ENCODE data around the gene CACNA1G.

CACNA1G gene

GRCh38 chr17:50548831-50549230 is 11.7 kb upstream of the CACNA1G start:
- DNase-seq (ENCODE audit: low spot score): no peak

DNA sequence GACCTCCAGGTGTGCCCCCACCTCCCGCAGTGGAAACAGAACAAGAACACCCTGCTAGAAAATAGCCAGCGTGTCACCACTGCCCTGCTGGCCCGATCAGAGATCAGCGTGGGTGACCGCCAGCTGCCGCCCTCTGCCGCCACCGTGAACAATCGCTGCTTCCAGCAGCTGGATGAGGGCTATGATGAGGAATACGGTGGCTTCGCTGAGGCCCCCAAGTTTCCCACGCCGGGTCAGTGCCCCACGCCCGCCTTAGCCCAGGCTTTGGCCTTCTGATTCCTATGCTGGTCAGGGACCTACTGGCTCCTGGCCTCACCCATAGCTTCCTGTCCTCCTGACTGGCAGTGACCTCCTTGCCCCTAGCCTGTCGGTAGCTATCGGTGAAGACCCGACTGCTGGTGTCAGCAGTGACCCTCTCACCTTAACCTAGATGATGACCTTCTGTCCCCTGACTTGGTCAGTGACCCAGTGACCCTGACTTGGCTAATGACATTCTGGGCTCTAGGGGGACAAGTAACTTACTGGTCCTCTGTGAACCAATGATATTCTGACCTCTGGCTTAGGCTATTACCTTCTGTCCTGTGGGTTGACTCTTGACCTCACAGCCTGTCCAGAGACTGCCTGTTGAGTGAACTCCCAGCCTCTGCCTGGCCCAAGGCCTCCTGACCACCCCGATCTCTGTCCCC is 11.1 kb upstream of the CACNA1G start:
- DNase-seq (ENCODE audit: low spot score): no peak

GRCh38 chr17:50549969-50550368 is 10.5 kb upstream of the CACNA1G start:
- no peak for DNase-seq (ENCODE audit: low spot score)

GRCh38 chr17:50550661-50551432 is 9.7 kb upstream of the CACNA1G start:
- peak; percentile 84 for DNase-seq (ENCODE audit: low spot score)

GRCh38 chr17:50551433-50551815 is 9.1 kb upstream of the CACNA1G start:
- DNase-seq (ENCODE audit: low spot score): no peak

DNA sequence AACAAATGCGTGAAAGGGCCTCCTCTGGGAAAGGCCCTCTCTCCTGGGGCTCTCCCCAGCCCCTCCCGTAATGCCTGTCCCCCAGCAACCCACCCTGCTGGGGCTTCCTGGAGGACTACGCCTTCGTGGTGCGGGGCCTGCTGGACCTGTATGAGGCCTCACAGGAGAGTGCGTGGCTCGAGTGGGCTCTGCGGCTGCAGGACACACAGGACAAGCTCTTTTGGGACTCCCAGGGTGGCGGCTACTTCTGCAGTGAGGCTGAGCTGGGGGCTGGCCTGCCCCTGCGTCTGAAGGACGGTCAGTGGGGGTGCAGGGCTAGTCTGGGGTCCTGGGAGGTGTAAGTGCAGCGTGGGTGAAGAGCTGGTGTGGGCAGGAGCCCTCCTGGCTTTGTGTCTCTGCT is 8.6 kb upstream of the CACNA1G start:
- no peak for DNase-seq (ENCODE audit: low spot score)

DNA sequence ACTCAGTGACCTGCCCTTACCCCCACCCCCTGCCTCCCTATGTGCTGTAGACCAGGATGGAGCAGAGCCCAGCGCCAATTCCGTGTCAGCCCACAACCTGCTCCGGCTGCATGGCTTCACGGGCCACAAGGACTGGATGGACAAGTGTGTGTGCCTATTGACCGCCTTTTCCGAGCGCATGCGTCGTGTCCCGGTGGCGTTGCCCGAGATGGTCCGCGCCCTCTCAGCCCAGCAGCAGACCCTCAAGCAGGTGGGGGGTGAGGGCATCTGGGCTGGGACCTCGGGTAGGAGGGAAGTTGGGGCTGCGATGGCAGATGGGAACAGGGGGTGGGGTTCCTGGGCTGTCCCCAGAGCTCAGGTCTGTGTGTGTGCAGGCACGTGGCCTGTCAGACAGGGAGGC is 6.3 kb upstream of the CACNA1G start:
- no peak for DNase-seq (ENCODE audit: low spot score)

GRCh38 chr17:50556803-50557202 is 3.7 kb upstream of the CACNA1G start:
- no peak for DNase-seq (ENCODE audit: low spot score)

DNA sequence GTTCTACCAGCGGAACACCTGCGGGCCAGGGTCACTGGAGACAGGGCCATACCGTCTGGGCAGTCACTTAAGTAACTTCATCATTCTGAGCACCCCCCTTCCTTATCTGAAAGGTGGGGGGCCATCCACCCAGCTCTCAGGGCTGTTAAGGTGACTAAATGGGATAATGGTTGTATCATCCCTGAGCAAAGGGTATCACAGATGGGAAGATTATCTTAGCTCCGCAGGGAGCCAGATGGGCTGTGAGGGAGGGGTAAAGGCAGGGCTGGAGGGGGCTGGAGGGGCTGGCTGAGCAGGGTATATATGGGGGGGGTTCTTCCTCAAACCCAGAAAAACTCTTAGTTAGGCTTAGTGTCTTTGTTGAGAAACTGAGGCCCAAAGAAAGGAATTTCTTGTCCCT is 2.9 kb upstream of the CACNA1G start:
- DNase-seq (ENCODE audit: low spot score): no peak

DNA sequence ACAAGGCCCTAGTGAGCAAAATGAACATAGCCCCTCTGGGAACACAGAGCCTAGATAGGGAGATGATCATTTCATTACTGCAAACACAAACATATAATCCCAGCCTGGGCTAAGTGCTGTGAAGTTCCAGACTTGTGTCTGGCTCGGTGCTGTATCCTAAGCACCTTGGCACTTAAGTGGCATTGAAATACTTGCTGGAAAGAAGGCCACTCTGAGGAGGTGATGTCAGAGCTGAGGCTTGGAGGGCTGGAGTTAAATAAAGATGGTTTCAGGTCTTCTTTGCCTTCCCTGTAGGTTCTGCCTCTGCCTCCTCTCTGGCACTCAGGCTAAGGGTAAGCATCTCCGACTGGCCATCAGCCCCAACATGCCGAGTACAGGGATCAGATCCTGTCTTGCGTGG is 2.4 kb upstream of the CACNA1G start:
- DNase-seq (ENCODE audit: low spot score): no peak

DNA sequence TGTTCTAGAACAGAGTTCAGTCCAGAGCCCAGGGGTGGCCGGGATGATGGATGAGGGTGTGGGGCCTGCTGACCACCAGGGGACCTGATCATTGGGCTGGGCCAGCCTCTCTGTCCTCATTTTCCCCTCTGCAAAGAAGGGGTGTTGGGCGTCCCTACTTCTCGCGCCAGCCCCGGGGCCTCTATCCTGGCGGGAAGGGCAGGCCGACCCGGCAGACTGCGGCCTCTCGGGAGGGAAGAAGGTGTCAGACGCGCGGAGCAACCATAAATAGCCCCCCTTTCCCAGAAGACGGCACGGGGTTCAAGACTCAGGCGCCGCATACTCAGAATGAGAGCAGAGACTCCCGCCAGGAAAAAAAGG is 2.0 kb upstream of the CACNA1G start:
- no peak for DNase-seq (ENCODE audit: low spot score)

GRCh38 chr17:50558941-50559614 is 1.4 kb upstream of the CACNA1G start:
- DNase-seq (ENCODE audit: low spot score): no peak

DNA sequence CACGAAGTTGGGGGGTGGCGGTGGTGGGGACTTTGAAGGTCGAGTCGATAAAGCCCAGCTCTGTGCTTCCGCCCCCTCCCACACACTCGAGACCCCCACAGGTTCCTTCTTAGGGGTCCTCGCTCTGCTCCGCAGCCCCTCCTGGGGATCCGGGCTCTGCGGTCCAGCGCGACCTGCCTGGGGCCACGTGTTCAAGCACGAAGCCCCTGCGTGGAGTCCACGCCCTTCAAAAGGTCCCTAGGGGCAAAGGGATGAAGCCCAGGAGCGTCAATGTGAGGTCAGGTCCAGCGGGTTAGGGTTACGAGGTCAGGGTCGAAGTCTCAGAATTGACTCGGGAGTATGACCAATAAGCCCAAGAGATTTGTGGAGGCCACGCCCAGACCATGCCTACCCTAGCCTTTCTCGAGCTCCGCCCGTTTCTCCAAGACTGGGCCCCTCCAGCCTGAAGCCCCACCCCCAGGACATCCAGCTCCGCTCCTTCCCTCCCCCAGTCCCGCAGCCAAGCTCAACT is 786 bp upstream of the CACNA1G start:
- DNase-seq (ENCODE audit: low spot score): no peak

DNA sequence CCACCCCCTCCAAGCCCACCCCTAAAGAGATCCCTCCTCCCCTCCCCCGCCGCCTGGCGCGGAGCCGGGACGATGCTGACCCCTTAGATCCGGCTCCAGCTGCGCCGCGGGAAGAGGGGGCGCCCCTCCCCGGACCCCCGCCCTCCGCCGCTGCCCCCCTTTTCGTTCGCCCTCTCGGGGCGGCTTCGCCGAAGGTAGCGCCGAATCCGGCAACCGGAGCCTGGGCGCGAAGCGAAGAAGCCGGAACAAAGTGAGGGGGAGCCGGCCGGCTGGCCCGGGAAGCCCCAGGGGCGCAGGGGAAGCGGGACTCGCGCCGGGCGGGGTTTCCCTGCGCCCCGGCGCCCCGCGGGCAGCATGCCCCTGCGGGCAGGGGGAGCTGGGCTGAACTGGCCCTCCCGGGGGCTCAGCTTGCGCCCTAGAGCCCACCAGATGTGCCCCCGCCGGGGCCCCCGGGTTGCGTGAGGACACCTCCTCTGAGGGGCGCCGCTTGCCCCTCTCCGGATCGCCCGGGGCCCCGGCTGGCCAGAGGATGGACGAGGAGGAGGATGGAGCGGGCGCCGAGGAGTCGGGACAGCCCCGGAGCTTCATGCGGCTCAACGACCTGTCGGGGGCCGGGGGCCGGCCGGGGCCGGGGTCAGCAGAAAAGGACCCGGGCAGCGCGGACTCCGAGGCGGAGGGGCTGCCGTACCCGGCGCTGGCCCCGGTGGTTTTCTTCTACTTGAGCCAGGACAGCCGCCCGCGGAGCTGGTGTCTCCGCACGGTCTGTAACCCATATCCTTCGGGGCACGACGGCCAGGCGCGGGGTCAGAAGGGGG is 623 bp downstream of the CACNA1G start:
- no peak for DNase-seq (ENCODE audit: low spot score)

DNA sequence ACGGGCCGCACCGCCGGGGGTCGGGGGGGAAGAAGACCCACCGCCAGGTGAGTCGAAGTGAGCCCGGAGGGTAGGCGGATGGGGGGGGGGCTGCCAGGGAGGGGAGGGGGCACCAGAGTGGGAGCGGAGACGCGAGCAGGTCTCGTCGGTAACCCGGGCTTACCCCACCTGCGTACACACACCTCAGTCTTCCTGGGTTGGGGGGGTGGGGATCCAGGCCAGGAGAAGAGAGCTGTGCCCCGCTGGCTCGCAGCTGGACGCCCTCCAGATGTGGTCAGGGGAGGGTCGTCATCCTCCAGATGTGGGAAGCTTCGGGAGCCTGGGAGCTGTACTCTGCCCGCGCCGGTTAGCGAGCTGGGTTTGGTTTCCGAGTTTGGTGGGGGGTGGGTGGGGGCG is 1.2 kb downstream of the CACNA1G start:
- no peak for DNase-seq (ENCODE audit: low spot score)

GRCh38 chr17:50562242-50563091 is 2.0 kb downstream of the CACNA1G start:
- no peak for DNase-seq (ENCODE audit: low spot score)

- DNase-seq (ENCODE audit: low spot score): no peak
Observed at GRCh38 chr17:50563092-50563511, 2.6 kb downstream of the CACNA1G start.

- peak; percentile 76 for DNase-seq (ENCODE audit: low spot score)
Observed at GRCh38 chr17:50564916-50565315, 4.4 kb downstream of the CACNA1G start.

GRCh38 chr17:50565402-50566350 is 5.2 kb downstream of the CACNA1G start:
- DNase-seq (ENCODE audit: low spot score): no peak

- DNase-seq (ENCODE audit: low spot score): no peak
Observed at GRCh38 chr17:50566886-50567285, 6.4 kb downstream of the CACNA1G start.
